Right renal pelvis (tissue), 4 donors: Measurements from ENCODE around the gene UNC79. TPM values are rescaled to one million over a fixed set of nuclear protein-coding genes. Genes with fewer than 3 reads are reported as not detected.

Experiments used
- DNase-seq, 4 donors: peaks; one replicate each; pipeline ENCODE4 v3.0.0-alpha.2; 2013; ENCODE audit warnings: low read depth in 4 of 4, low spot score in 3 of 4, missing footprints in 1 of 4
- polyA plus RNA-seq, 4 donors: library from polyadenylated mRNA; unstranded; fragments of 120-200 nt; gene quantifications; one replicate each; pipeline ENCODE4 v1.2.1, GENCODE V29; 2013; ENCODE audit not compliant: insufficient read length in 4 of 4

The UNC79 gene
- polyA plus RNA-seq, 4 donors, result 0.84 to 0.99 (median 0.87) TPM

- DNase-seq, result no peak
Observed at GRCh38 chr14:93703941-93704340, 273.2 kb downstream of the UNC79 start.

- DNase-seq, result no peak
Observed at GRCh38 chr14:93705513-93706156, 274.9 kb downstream of the UNC79 start.

DNA sequence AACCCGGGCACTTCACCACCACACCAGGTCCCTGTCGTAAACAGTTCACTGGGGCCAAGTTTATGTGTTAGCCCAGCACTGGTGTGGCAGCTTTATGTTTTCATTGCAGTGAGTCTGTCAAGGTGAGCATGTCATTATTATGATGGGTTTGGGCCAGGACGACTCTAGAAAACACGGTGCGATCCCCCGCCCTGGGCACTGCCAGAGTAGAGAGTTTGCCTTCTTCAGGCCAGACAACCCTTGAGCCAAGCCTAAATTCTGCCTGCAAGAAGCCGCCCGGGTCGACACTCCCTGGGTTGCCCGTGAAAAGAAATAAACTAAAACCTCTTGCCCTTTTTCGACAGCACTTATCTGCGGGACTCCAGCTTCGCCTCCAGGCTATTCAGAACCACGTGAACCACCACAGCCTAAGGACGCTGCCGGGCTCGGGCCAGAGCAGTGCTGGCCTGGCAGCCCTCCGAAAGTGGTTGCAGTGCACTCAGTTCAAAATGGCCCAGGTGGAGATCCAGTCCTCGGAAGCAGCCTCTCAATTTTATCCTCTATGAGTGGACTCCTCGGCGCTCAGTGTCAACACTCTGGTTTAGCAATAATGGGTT lies 275.7 kb downstream of the UNC79 start:
- DNase-seq, result no peak

DNA sequence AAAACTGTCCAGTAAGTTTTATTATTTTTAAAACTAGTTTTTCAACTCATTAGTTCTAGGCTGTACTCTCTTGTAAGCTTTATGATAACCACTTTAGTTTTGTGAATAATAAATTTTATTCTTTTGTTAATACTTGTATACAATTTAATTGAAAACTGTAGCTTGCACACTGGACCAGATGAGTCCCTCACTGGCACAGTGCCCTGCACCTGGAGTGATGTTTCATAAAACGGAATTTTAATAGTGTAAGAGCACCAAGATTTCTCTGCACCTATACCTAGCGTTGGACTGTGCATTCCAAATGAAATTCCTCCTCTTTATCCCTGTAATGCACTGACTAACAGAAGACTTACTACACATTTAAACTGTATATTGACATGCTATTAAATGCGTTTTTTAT lies 276.7 kb downstream of the UNC79 start:
- DNase-seq, result no peak

DNA sequence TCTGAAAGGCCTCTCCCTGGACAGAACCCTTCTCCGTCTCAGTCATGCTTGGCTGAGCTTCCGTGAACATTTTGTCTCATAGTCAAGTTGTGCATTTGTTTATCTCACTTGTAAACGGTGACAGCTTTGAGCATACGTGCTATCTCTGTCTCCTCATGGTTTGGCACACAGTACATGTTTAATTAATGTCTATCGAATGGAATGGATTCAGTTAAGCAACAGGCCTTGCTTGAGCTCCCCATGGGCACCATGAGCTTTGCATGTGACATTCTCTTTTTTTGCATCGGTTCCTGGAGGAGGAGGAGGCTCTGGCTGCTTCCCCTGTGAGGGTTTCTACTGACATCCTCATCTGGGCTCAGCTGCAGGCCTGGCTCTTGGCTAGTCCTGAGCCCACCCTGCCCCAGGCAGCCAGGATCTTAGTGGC lies 277.6 kb downstream of the UNC79 start:
- DNase-seq, result no peak

GRCh38 chr14:93708800-93709199 lies 278.1 kb downstream of the UNC79 start:
- no peak for DNase-seq

- no peak for DNase-seq
Observed at GRCh38 chr14:93709249-93709648, 278.5 kb downstream of the UNC79 start.

GRCh38 chr14:93712079-93712837 lies 281.5 kb downstream of the UNC79 start:
- DNase-seq, result no peak

GRCh38 chr14:93712838-93713724 lies 282.3 kb downstream of the UNC79 start:
- DNase-seq, result no peak

DNA sequence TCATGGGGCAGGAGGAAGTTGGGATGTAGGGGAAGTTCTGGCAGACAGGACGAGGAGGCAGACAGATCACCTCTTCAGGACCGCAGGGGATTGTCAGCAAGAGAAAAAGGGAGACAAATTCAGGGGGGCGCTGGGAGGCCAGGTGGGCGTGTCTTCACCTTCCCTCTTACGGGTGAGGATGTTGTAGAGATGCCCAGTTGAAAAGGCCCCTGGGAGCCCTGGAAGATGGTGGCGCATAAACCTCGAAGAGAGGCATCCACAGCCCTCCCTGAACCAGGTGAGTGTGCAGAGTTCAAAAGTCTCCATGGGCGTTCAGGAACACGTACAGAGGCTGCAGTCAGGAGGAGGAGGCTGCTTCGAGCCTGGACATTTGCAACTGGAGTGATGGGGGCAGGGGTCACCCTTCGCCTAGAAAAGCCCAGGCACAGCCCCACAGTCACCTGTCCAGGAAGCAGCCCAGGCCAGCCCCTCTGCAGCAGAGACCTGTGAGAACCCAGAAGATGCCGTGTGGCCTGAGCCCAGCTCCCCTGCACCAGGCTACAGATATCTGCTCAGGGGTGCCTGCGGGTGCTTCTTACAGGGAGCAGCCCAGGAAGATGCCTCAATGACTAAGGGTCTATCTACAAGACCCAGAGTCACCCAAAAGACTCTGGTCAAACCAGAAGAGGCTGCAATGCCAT lies 283.1 kb downstream of the UNC79 start:
- no peak for DNase-seq

GRCh38 chr14:93714605-93715004 lies 283.9 kb downstream of the UNC79 start:
- DNase-seq, result no peak

DNA sequence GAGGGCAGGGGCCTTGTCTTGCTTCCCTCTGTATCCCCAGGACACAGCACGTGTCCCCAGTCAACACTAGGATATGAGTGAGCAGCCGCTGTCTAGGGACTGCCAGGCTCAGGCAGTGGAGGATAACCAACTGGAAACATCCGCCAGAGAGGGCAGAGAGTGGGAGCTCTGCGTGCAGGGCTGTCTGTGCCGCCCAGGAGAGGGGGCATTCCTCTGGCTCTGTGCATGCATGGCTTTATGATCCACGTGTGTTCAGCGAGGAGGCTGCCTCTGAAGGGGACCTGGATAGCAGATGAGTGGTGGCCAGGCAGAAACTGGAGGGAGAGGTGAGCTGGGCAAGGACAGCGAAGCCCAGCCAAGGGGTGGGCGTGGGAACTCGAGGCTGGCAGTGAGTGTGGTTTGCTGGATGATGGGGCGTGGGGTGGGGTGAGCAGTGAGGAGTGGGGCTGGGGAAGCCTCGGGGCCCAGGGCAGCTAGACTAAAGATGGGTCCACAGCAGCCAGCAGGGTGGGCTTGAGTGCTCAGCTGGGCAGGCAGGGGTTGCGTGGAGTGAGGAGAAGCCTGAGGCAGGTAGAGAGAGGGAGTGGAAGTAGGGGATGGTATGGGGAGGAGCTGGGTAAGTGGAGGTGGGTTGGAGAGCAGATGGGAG lies 284.7 kb downstream of the UNC79 start:
- DNase-seq, result no peak

DNA sequence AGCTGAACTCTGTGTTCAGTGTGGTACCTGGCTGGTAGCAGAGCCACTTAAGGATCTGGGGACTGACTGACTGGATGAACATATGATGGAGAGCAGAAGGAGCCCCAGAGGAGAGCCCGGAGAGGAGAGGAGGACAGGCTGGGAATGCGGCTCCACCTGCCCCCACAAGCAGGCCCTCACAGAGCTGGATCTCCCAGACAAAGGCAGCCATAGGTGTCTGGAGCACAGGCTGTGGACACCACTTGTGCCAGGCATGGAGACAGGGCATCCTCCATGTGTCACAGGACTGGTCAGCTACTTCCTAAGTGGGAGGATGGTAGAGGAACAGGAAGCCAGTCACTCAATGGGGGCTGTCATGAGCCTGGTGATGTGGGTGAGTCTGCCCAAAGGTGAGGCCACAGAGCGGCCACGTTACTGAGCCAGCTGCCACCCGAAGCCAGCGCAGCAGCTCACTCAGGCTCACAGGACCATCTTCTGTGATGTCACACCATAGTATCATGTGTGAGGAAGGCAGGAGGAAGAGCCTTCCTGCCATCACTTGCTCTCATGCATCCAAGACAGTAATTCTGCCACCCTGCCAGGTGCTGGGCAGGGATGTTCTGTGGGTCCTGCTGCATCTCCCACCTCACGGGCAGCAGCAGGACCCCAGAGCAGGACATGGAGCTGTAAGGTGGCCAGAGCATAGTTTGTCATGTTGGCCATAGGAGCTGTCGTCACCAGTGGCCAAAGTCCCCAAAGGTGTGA lies 285.4 kb downstream of the UNC79 start:
- no peak for DNase-seq

- DNase-seq, result no peak
Observed at GRCh38 chr14:93716746-93717667, 286.3 kb downstream of the UNC79 start.

- no peak for DNase-seq
Observed at GRCh38 chr14:93717668-93718320, 287.1 kb downstream of the UNC79 start.

DNA sequence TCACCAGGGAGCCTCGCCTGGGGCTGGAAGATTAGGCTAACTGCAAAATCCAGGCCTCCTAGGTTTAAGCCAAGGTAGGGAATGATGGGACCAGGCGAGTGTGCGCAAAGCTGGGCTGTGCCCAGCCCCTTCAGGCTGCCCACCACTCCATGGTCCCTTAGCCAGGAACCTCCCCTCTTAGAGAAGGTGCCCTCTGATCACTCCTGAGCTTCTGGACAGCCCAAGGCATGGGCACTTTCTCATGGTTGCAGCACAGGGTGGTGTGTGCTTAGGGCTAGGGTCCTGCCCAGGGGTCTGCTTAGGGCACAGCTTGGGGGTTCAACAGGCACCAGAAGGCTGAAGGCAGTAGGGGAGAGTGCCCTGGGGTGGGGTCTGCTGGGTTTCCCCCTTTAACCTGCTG lies 288.5 kb downstream of the UNC79 start:
- DNase-seq, result no peak

DNA sequence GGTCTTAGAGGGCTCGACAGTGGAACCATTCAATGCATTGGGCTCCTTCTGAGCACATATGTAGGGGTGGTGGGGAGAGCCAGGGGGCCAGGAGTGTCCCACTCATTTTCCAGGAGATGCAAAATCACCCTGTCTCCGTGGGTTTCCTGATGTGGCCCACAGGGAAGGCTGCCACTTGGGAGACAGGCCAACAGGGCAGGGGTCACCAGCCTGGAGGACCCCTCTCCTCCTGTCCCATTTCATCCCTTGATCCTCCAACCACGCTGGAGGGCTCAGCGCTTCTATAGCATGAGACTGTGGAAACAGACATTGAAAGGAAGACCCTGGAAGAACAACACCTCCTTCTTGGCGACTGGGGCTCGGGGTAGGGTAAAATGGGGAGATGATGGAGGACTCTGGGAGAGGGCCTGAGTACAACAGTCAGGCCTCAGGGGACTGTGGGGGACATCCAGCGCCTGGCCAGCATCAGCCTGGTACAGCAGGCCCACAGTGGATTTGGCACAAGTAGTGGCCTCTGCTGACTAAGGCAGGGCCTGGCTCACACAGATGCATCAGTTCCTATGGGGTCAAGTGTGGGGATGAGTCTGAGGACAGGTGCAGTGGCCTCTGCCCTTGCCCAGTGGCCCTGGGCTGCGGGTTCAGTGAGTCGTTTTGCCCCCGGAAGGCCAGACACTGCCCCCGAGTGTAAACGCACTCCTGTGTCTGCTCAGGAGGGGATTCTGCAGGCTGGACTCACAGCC lies 289.5 kb downstream of the UNC79 start:
- DNase-seq, result no peak
